ENCODE results near the gene ZNF578. TPM values are rescaled to one million over a fixed set of nuclear protein-coding genes. Genes with fewer than 3 reads are reported as not detected.
"Not testable (repeated sequence)": the region's sequence is repeated elsewhere in the genome, so short reads cannot be mapped to it uniquely, and the experiment has no call there.

Gene ZNF578
- total RNA-seq, 2 donors from 2014 or later: 11.8 to 29.8 TPM

DNA sequence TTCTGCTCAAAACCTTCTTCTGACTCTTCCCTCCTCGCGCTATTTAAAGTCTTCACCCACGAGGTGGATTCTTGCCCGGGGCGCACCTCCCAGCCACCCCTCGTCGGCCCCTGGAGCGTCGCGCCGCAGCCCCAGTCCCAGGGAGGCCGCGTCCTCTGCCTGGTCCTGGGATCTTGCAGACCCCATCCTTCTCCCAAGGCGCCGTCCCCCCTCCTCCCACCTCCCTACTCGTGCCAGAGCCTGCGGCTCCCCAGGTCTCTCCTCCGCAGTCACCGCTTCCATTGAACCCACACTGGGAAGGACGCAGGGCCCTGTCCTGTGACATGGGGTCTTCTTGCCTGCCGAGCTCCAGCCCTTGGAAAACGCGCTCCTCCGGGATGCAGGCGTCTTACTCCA, 74.6 kb downstream of the ZNF578 start:
- Histone ChIP-seq H3K4me3 (ENCODE audit: low read length) (peak overlapping the region; percentile 97), H3K27ac (ENCODE audit: low read depth, low read length) (no peak overlapping the region), H3K27me3 (ENCODE audit: control insufficient read depth, insufficient read depth, low read length, poor library complexity, severe bottlenecking) (no peaks in the 10 kb centered on the region), H3K4me1 (ENCODE audit: control insufficient read depth, insufficient read depth, low read length) (no peaks in the 10 kb centered on the region), H3K9ac (ENCODE audit: extremely low read depth, low read length, poor library complexity, severe bottlenecking) (peak overlapping the region; percentile 90), H3K9me3 (ENCODE audit: control insufficient read depth, low read length) (no peaks in the 10 kb centered on the region), H3K36me3 (ENCODE audit: control insufficient read depth, insufficient read depth, low read length) (no peaks in the 10 kb centered on the region)
- TF ChIP-seq CTCF (conservative IDR thresholded peaks at IDR 0.05): no peak
- peak overlapping the region; percentile 92 for H3K4me3 Mint-ChIP-seq
- no peaks in the 10 kb centered on the region for H3K27me3 Mint-ChIP-seq (ENCODE audit: insufficient read depth)
- peaks cover 17% of the 10 kb centered on the region for H3K36me3 Mint-ChIP-seq (ENCODE audit: low read depth)
- no peaks in the 10 kb centered on the region for H3K9me3 Mint-ChIP-seq
- peak overlapping the region; percentile 98 for H3K27ac Mint-ChIP-seq
- peak; percentile 64 for DNase-seq
- H3K4me1 Mint-ChIP-seq: peaks cover 11% of the 10 kb centered on the region
- WGBS, 2 experiments (ENCODE audit: insufficient coverage in 1 of 2, insufficient read length in 1 of 2): 1 to 4% methylated on average over 7 to 25 of the region's 25 CpGs

GRCh38 chr19:52532480-52532879, 79.1 kb downstream of the ZNF578 start:
- H3K36me3 Mint-ChIP-seq (ENCODE audit: low read depth): peaks cover 26% of the 10 kb centered on the region
- H3K9me3 ChIP-seq (ENCODE audit: control insufficient read depth, low read length): no peaks in the 10 kb centered on the region
- peaks cover 32% of the 10 kb centered on the region for H3K4me1 Mint-ChIP-seq
- H3K36me3 ChIP-seq (ENCODE audit: control insufficient read depth, insufficient read depth, low read length): peaks cover 11% of the 10 kb centered on the region
- no peak overlapping the region for H3K9ac ChIP-seq (ENCODE audit: extremely low read depth, low read length, poor library complexity, severe bottlenecking)
- no peak overlapping the region for H3K4me3 ChIP-seq (ENCODE audit: low read length)
- no peaks in the 10 kb centered on the region for H3K4me1 ChIP-seq (ENCODE audit: control insufficient read depth, insufficient read depth, low read length)
- DNase-seq: no peak
- no peaks in the 10 kb centered on the region for H3K27me3 ChIP-seq (ENCODE audit: control insufficient read depth, insufficient read depth, low read length, poor library complexity, severe bottlenecking)
- no peak overlapping the region for H3K27ac ChIP-seq (ENCODE audit: low read depth, low read length)
- H3K9me3 Mint-ChIP-seq: no peaks in the 10 kb centered on the region
- no peaks in the 10 kb centered on the region for H3K27me3 Mint-ChIP-seq (ENCODE audit: insufficient read depth)
- no peak for TF ChIP-seq CTCF (conservative IDR thresholded peaks at IDR 0.05)
- 86% methylated on average over 1 of the region's 2 CpGs; no CpG with 5 or more reads in 1 of the 2 experiments for WGBS, 2 experiments (ENCODE audit: insufficient coverage in 1 of 2, insufficient read length in 1 of 2)
- H3K27ac Mint-ChIP-seq: no peak overlapping the region
- H3K4me3 Mint-ChIP-seq: no peak overlapping the region

DNA sequence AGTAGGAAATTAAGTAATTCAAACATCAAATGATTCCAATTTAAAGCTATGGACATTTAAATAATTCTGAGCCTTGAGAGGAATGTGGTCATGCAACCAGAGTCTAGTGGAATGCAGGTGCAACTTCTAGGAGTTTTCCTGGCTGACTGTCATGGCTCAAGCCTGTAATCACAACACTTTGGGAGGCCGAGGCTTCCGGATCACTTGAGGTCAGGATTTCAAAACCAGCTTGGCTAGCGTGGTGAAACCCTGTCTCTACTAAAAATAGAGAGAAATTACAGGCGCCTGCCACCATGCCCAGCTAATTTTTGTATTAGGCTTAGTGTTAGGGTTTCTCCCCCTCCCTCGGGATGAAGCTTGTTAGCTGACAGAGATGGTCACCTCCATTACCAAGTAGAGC, 80.5 kb downstream of the ZNF578 start:
- Histone ChIP-seq H3K27me3 (ENCODE audit: control insufficient read depth, insufficient read depth, low read length, poor library complexity, severe bottlenecking) (no peaks in the 10 kb centered on the region), H3K4me1 (ENCODE audit: control insufficient read depth, insufficient read depth, low read length) (no peaks in the 10 kb centered on the region), H3K36me3 (ENCODE audit: control insufficient read depth, insufficient read depth, low read length) (peaks cover 11% of the 10 kb centered on the region), H3K9ac (ENCODE audit: extremely low read depth, low read length, poor library complexity, severe bottlenecking) (no peak overlapping the region), H3K9me3 (ENCODE audit: control insufficient read depth, low read length) (no peaks in the 10 kb centered on the region), H3K27ac (ENCODE audit: low read depth, low read length) (no peak overlapping the region), H3K4me3 (ENCODE audit: low read length) (no peak overlapping the region)
- H3K4me3 Mint-ChIP-seq: no peak overlapping the region
- no peak for TF ChIP-seq CTCF (conservative IDR thresholded peaks at IDR 0.05)
- DNase-seq: no peak
- H3K9me3 Mint-ChIP-seq: no peaks in the 10 kb centered on the region
- H3K27me3 Mint-ChIP-seq (ENCODE audit: insufficient read depth): no peaks in the 10 kb centered on the region
- peak overlapping the region; percentile 35 for H3K27ac Mint-ChIP-seq
- 96 to 100% methylated on average over 3 to 5 of the region's 5 CpGs for WGBS, 2 experiments (ENCODE audit: insufficient coverage in 1 of 2, insufficient read length in 1 of 2)
- H3K4me1 Mint-ChIP-seq: peaks cover 27% of the 10 kb centered on the region
- H3K36me3 Mint-ChIP-seq (ENCODE audit: low read depth): peaks cover 33% of the 10 kb centered on the region

DNA sequence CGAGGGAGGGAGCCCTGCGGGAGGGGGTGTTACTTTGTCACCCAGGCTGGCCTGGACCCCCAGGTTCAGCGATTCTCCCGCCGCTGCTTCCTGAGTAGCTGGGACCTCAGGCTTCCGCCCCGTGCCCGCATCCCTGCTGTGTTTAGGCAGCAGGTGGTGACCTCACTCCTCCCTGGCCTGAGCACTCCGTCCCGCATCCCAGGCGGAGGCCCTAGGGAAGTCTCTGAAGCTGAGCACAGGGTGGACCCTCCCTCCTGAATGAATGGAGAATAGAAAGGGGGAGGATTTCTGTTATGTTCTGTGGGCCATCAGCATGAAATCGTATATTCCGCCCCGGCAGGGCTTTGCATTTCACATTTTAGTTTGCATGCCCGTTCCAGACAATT, 82.0 kb downstream of the ZNF578 start:
- Mint-ChIP-seq H3K36me3 (ENCODE audit: low read depth) (peaks cover 34% of the 10 kb centered on the region), H3K27ac (peak overlapping the region; percentile 96), H3K4me3 (peak overlapping the region; percentile 82), H3K4me1 (peaks cover 27% of the 10 kb centered on the region)
- WGBS, 2 experiments (ENCODE audit: insufficient coverage in 1 of 2, insufficient read length in 1 of 2): 8 to 17% methylated on average over 12 to 15 of the region's 15 CpGs
- peak overlapping the region; percentile 87 for H3K4me3 ChIP-seq (ENCODE audit: low read length)
- H3K4me1 ChIP-seq (ENCODE audit: control insufficient read depth, insufficient read depth, low read length); H3K27me3 Mint-ChIP-seq (ENCODE audit: insufficient read depth); H3K9me3 ChIP-seq (ENCODE audit: control insufficient read depth, low read length); DNase-seq; H3K27ac ChIP-seq (ENCODE audit: low read depth, low read length); H3K27me3 ChIP-seq (ENCODE audit: control insufficient read depth, insufficient read depth, low read length, poor library complexity, severe bottlenecking); H3K9me3 Mint-ChIP-seq: not testable (repeated sequence)
- H3K9ac ChIP-seq (ENCODE audit: extremely low read depth, low read length, poor library complexity, severe bottlenecking): peak overlapping the region; percentile 6
- H3K36me3 ChIP-seq (ENCODE audit: control insufficient read depth, insufficient read depth, low read length): peaks cover 19% of the 10 kb centered on the region
